Heart left ventricle (tissue), 16 donors: ENCODE measurements around the gene SLC16A5. TPM values are rescaled to one million over a fixed set of nuclear protein-coding genes. Genes with fewer than 3 reads are reported as not detected.

ENCODE experiments used
- ATAC-seq, 4 donors: fragments of 200-7000 bp; cut with Tn5 transposase; one replicate each; pipeline ENCODE4 v1.9.1; 2020 to 2022; ENCODE audit warnings: moderate library complexity in 4 of 4, mild to moderate bottlenecking in 3 of 4, moderate number of reproducible peaks in 1 of 4
- DNase-seq, 5 donors: peaks; one replicate each; pipeline ENCODE4 v3.0.0-alpha.2; 2020
- H3K27ac ChIP-seq, 12 donors: fragments of 200-600 bp; sonication (generic) in 4 of 12; one replicate each; pipeline versions ENCODE4 v1.5.0 to v1.8.0; 2016 to 2022; ENCODE audit warnings: mild to moderate bottlenecking in 2 of 12
- H3K27me3 ChIP-seq, 9 donors: fragments of 200-600 bp; sonication (generic) in 2 of 9; one replicate each; pipeline versions ENCODE4 v1.5.1 to v1.8.0; 2016 to 2022; ENCODE audit warnings: mild to moderate bottlenecking in 3 of 9
- H3K36me3 ChIP-seq, 9 donors: fragments of 200-600 bp; sonication (generic) in 2 of 9; one replicate each; pipeline versions ENCODE4 v1.5.0 to v1.8.0; 2018 to 2022; ENCODE audit warnings: mild to moderate bottlenecking in 2 of 9
- H3K4me1 ChIP-seq, 12 donors: fragments of 200-600 bp; sonication (generic) in 4 of 12; one replicate each; pipeline versions ENCODE4 v1.5.0 to v1.8.0; 2016 to 2022; ENCODE audit warnings: mild to moderate bottlenecking in 3 of 12
- H3K4me3 ChIP-seq, 12 donors: fragments of 200-600 bp; sonication (generic) in 4 of 12; one replicate each; pipeline versions ENCODE4 v1.5.0 to v1.8.0; 2017 to 2022; ENCODE audit warnings: mild to moderate bottlenecking in 9 of 12, moderate library complexity in 4 of 12
- H3K9me3 ChIP-seq, 12 donors: fragments of 200-600 bp; sonication (generic) in 4 of 12; one replicate each; pipeline versions ENCODE4 v1.5.0 to v1.8.0; 2016 to 2022; ENCODE audit warnings: mild to moderate bottlenecking in 1 of 12
- POLR2A ChIP-seq, 2 donors: fragments of 450-650 bp; IDR thresholded peaks; one replicate each; pipeline ENCODE4 v1.6.1; 2017; ENCODE audit warnings: antibody characterized with exemption in 2 of 2, mild to moderate bottlenecking in 2 of 2, moderate library complexity in 2 of 2
- WGBS, 4 donors: extraction: QIAGEN DNeasy Blood & Tissue Kit in 2 of 4; methylation state at CpG; one replicate each; pipeline versions ENCODE4 v1.1.5 to v1.1.7; 2013 to 2018; 5-methylcytosine and 5-hydroxymethylcytosine counted together
- intact Hi-C, 10 donors: fragments of 100-400 bp; cut with DNase I; formaldehyde crosslinking; loops; one replicate each; pipeline versions ENCODE4 v1.11.1 to v1.14.2; 2022
- polyA plus RNA-seq, 2 donors: library from polyadenylated mRNA; stranded (reverse); fragments of 200-250 nt; gene quantifications; one replicate each; pipeline ENCODE4 v1.2.3, GENCODE V29; 2013
- total RNA-seq, 9 donors: library from RNA; depleted of rRNA in 2 of 9; stranded (reverse); fragments of >200 nt in 2 of 9; fragmentation: NEBNext Ultra II Directional in 3 of 9; extraction: Animal tissue kit (Norgen Biotek cat#: 25700) in 3 of 9; gene quantifications; one replicate each; pipeline versions ENCODE4 v1.1.0 to v1.2.4, GENCODE V29; 2016 to 2023
- TF ChIP-seq, protein P1 (sequence below), 12 donors: fragments of 200-600 bp; sonication (generic) in 4 of 12; IDR thresholded peaks; one replicate each; pipeline versions ENCODE4 v1.5.0 to v1.8.0; 2018 to 2022; ENCODE audit warnings: antibody characterized with exemption in 12 of 12, mild to moderate bottlenecking in 5 of 12
- donor health status: ischemic (EF 13 %, LVEDD 7.1; RV severe dilation, severe dysfunction).
- donor health status: healthy with polysubstance abuse.
- donor health status: DM: no; HTN: yes; CAD: no.
- donor health status: DM: no; HTN: no; CAD: no.
- donor health status: ischemic (EF 25% LVEDD 6.9; RV normal size, moderate dysfunction).
- donor health status: ischemic (EF 25% LVEDD 5.7; RV mildly dilated, moderate dysfunction).
- donor health status: healthy.
- donor health status: DM: yes; HTN: yes; CAD: no.
- donor health status: ischemic (EF 35%, LVEDD 5.7; RV mildly dilated, moderate dysfunction).
- donor health status: nonischemic (EF 11% LVEDD 7.7; RV severe dilation, severe dysfunction).
- donor health status: DM: yes; HTN: yes; CAD: no.
- donor health status: PGD.
- donor health status: ischemic (EF 29% LVEDD 5.4; RV normal size, mild dysfunction).
- donor health status: nonischemic (EF 23%, LVEDD 6.1; RV moderate dilation, normal function).

SLC16A5 gene
- total and polyA plus RNA-seq, 11 donors, result 4.3 to 23.3 (median 10.9) TPM

DNA sequence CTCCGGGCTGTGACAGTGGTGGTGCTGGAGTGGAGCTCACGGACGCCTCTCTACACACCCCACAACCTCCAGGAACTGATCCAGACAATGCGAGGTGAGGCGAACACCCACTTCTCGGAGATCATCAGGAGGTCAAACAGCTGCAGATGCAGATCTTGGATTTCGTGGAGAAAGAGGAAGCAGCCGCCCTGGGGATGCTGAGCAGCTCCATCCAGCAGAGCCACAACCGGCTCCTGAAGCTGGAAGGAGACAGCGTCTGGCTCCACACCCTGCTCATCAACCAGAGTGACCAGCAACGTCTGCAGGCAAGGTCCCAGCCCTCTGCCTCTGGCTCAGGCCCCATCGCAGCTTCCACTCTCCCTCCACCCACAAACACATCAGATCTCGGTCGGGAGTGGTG is 13.2 kb upstream of the SLC16A5 start:
- TF ChIP-seq POLR2A (IDR thresholded peaks at IDR 0.05), result no peak
- TF ChIP-seq, protein P1, sequence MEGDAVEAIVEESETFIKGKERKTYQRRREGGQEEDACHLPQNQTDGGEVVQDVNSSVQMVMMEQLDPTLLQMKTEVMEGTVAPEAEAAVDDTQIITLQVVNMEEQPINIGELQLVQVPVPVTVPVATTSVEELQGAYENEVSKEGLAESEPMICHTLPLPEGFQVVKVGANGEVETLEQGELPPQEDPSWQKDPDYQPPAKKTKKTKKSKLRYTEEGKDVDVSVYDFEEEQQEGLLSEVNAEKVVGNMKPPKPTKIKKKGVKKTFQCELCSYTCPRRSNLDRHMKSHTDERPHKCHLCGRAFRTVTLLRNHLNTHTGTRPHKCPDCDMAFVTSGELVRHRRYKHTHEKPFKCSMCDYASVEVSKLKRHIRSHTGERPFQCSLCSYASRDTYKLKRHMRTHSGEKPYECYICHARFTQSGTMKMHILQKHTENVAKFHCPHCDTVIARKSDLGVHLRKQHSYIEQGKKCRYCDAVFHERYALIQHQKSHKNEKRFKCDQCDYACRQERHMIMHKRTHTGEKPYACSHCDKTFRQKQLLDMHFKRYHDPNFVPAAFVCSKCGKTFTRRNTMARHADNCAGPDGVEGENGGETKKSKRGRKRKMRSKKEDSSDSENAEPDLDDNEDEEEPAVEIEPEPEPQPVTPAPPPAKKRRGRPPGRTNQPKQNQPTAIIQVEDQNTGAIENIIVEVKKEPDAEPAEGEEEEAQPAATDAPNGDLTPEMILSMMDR (IDR thresholded peaks at IDR 0.05), result no peak
- no peaks in the 10 kb centered on the region for H3K27me3 ChIP-seq
- no peak for DNase-seq
- ATAC-seq, result no peak
- no peaks in the 10 kb centered on the region for H3K36me3 ChIP-seq
- H3K9me3 ChIP-seq, result no peaks in the 10 kb centered on the region
- H3K4me1 ChIP-seq, result peaks cover 0 to 43% (median 28%) of the 10 kb centered on the region in 12 donors
- intact Hi-C loops, result loop anchor here in 2 of 10 donors (5.0 kb wide), 1 partner anchor 33 kb away; the partner anchor contains the start of gene ARMC7 (in 2 of the 2)
- H3K27ac ChIP-seq, result peak overlapping the region in 1 of 12 donors; percentile 76
- no peak overlapping the region for H3K4me3 ChIP-seq
- whole genome bisulfite sequencing, 4 donors, result 67 to 88% (median 83%) methylated on average over 12 to 14 of the region's 14 CpGs

DNA sequence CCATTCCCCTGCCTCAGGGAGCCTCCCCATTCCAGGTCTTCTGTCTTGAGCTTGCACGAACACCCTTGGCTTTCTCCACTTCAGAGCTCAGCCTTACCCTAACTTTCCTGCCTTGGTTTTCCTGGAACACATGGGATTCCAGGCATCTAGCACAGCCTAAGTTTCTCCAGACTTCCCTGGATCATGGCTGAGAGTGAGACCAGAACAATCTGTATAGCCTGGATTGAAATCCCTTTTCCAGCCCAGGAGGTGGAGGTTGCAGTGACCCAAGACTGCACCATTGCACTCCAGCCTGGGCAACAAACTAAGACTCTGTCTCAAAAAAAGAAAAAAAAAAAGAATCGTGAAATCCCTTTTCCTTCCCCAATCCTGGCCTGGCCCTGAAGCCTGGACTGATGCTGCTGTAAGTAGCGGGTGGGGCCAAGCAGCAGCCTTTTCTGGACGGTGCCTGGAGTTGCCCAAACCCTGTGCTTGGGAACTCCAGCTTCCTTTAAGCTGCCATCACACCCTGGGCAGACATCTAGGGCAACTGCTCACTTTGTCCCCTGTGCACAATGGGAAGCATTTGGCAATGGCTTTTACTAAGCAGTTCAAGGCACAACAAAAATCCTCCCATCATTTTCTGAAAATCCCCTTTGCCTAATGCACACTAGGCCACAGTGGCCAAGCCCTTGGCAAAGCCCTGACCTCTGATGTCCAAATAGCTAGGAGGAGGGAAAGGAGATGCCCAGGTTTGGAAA is 12.0 kb upstream of the SLC16A5 start:
- H3K4me3 ChIP-seq, result no peak overlapping the region
- 57 to 73% (median 68%) methylated on average over 4 of the region's 4 CpGs for WGBS, 4 donors
- TF ChIP-seq, protein P1 (IDR thresholded peaks at IDR 0.05), result no peak
- no peak for TF ChIP-seq POLR2A (IDR thresholded peaks at IDR 0.05)
- H3K27ac ChIP-seq, result peak overlapping the region in 3 of 12 donors; percentile 10 to 89 (median 85)
- DNase-seq (no peak), ATAC-seq (no peak)
- H3K27me3 ChIP-seq, result no peaks in the 10 kb centered on the region
- intact Hi-C loops, result loop anchor here in 1 of 10 donors (5.0 kb wide), 1 partner anchor 37 kb away; no protein-coding TSS in a partner anchor
- peaks cover 0 to 44% (median 29%) of the 10 kb centered on the region in 12 donors for H3K4me1 ChIP-seq
- H3K9me3 ChIP-seq, result no peaks in the 10 kb centered on the region
- H3K36me3 ChIP-seq, result no peaks in the 10 kb centered on the region

DNA sequence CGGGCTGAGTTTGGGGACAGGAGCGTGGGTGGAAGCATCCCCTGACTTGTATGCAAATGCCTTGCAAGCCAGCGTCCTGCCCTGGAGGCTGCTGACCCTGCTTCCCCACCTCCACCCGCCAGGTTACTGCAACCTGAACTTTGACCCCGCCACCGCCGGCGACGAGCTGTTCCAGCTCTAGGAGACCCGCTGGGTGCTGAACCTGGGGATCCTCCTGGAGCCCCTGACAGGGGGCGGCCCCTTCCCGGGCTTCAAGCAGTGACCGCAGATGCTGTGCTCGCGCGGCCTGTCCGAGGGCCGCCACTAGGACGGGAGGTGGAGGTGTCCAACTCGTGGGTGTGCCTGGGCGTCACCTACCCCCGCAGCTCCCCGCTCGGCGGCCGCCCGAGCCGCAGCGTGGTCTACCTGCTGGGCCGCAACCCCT is 10.7 kb upstream of the SLC16A5 start:
- no peaks in the 10 kb centered on the region for H3K9me3 ChIP-seq
- TF ChIP-seq POLR2A (IDR thresholded peaks at IDR 0.05), result no peak
- TF ChIP-seq, protein P1 (IDR thresholded peaks at IDR 0.05), result no peak
- ATAC-seq (no peak), DNase-seq (no peak)
- no peaks in the 10 kb centered on the region for H3K36me3 ChIP-seq
- WGBS, 4 donors, result 28 to 100% (median 32%) methylated on average over 1 to 30 of the region's 30 CpGs
- intact Hi-C loops, result loop anchor here in 1 of 10 donors (5.0 kb wide), 1 partner anchor 35 kb away; no protein-coding TSS in a partner anchor
- H3K27me3 ChIP-seq, result no peaks in the 10 kb centered on the region
- H3K27ac ChIP-seq, result peak overlapping the region; percentile 71 to 93 (median 85)
- H3K4me3 ChIP-seq, result peak overlapping the region; percentile 4 to 64 (median 51)
- H3K4me1 ChIP-seq, result peaks cover 0 to 39% (median 23%) of the 10 kb centered on the region in 12 donors
